GM18499 (cell line): ENCODE data around the gene OR11L1.

Experiments used
- ATAC-seq: cut with Tn5 transposase; IDR thresholded peaks from one replicate; pipeline ENCODE4 v1.9.1; 2021; ENCODE audit warnings: moderate number of reproducible peaks; ENCODE audit not compliant: insufficient read depth, unreplicated experiment

Gene OR11L1

GRCh38 chr1:247841796-247842195, at the start of gene OR11L1:
TSS of gene OR11L1 (minus strand) at chr1:247841896. CDS start at chr1:247841896, 0 bp downstream.
- ATAC-seq: no peak

GRCh38 chr1:247884797-247885413, 43.2 kb upstream of the OR11L1 start:
- ATAC-seq: no peak

- no peak for ATAC-seq
Measured at GRCh38 chr1:247883346-247883745, 41.6 kb upstream of the OR11L1 start.

GRCh38 chr1:247865416-247865815, 23.7 kb upstream of the OR11L1 start:
- ATAC-seq: no peak

GRCh38 chr1:247864644-247865043, 22.9 kb upstream of the OR11L1 start:
- ATAC-seq: no peak

GRCh38 chr1:247862756-247863155, 21.1 kb upstream of the OR11L1 start:
- no peak for ATAC-seq

GRCh38 chr1:247857985-247858619, 16.4 kb upstream of the OR11L1 start:
- no peak for ATAC-seq

- ATAC-seq: no peak
Measured at GRCh38 chr1:247857069-247857984, 15.6 kb upstream of the OR11L1 start, which contains the start of gene TRIM58. TSS of gene TRIM58 (plus strand) at chr1:247857187. CDS start at chr1:247857247, 60 bp downstream.

GRCh38 chr1:247855911-247856310, 14.2 kb upstream of the OR11L1 start:
- no peak for ATAC-seq

GRCh38 chr1:247854899-247855545, 13.3 kb upstream of the OR11L1 start:
- ATAC-seq: no peak

GRCh38 chr1:247849616-247850015, 7.9 kb upstream of the OR11L1 start:
- ATAC-seq: no peak

- ATAC-seq: no peak
Measured at GRCh38 chr1:247848346-247848745, 6.7 kb upstream of the OR11L1 start.

- no peak for ATAC-seq
Measured at GRCh38 chr1:247845693-247846017, 4.0 kb upstream of the OR11L1 start.

- ATAC-seq: no peak
Measured at GRCh38 chr1:247845011-247845692, 3.5 kb upstream of the OR11L1 start.

GRCh38 chr1:247843411-247843810, 1.7 kb upstream of the OR11L1 start:
- ATAC-seq: no peak

GRCh38 chr1:247840818-247841217, 878 bp downstream of the OR11L1 start:
- ATAC-seq: no peak

- no peak for ATAC-seq
Measured at GRCh38 chr1:247833601-247834000, 8.1 kb downstream of the OR11L1 start.

- no peak for ATAC-seq
Measured at GRCh38 chr1:247829656-247830055, 12.0 kb downstream of the OR11L1 start.

- ATAC-seq: no peak
Measured at GRCh38 chr1:247825362-247825761, 16.3 kb downstream of the OR11L1 start.

- ATAC-seq: no peak
Measured at GRCh38 chr1:247824023-247824422, 17.7 kb downstream of the OR11L1 start, which contains the start of gene OR14A16. TSS of gene OR14A16 (minus strand) at chr1:247824119. CDS start at chr1:247815729, 8,390 bp downstream.
